GM19463 (cell line): Measurements from ENCODE around the gene ZDHHC11.

Experiments used
- ATAC-seq: cut with Tn5 transposase; IDR thresholded peaks from one replicate; pipeline ENCODE4 v1.9.1; 2021; ENCODE audit warnings: mild to moderate bottlenecking, moderate library complexity; ENCODE audit not compliant: unreplicated experiment

Gene ZDHHC11, protein sequence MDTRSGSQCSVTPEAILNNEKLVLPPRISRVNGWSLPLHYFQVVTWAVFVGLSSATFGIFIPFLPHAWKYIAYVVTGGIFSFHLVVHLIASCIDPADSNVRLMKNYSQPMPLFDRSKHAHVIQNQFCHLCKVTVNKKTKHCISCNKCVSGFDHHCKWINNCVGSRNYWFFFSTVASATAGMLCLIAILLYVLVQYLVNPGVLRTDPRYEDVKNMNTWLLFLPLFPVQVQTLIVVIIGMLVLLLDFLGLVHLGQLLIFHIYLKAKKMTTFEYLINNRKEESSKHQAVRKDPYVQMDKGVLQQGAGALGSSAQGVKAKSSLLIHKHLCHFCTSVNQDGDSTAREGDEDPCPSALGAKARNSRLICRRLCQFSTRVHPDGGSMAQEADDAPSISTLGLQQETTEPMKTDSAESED

DNA sequence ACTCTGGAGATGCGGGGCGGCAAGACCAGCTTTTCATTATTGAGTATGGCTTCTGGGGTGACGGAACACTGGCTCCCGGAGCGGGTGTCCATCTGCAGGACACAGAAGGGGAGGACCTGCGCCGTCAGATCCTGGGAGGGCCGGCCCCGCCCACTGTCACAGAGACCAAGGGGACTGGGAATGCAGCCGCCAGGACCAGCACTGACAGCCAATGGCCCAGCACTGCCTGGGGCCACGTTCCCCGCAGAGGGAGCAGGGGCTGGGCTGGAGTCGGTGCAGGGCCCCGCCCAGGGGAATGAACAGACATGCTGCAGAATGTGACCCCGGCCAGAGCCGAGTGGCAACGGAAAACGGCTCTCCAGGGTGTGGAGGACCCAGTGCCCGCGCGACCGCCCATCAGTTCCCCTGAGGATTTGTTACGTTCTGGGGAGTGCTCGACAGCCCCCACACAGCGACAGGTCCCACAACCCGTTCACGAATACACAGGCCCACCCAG is at the start of gene ZDHHC11:
ZDHHC11 (minus strand) TSS at position 476 of the 496 bp plus-strand sequence; CDS start at position 92, 384 bp downstream.
- no peak for ATAC-seq

- no peak for ATAC-seq
These were observed 42.9 kb upstream of the ZDHHC11 start for GRCh38 chr5:893711-894110.

DNA sequence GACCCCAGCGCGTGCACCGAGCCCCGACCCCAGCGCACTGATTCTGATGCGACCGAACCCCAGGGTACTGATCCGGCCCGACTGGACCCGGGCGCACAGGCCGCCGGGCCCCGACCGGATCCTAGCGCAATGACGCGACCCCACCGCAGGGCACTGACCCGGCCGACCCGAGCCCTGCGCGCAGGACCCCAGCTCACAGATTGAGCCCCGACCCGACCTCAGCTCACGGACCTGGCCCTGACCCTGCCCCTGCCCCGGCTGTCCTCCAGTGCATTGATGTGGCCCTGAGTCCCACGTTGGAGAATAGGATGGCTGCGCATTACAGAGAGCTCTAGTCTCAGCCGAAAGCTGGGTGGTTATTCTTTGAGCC is 42.3 kb upstream of the ZDHHC11 start:
- peak; percentile 13 for ATAC-seq

GRCh38 chr5:892394-893136 is 41.8 kb upstream of the ZDHHC11 start, which contains the start of the genes BRD9 and TRIP13:
Gene BRD9 (minus strand): TSS chr5:892801. CDS start chr5:892657, 144 bp downstream.
Gene TRIP13 (plus strand): TSS chr5:892884. CDS start chr5:892999, 115 bp downstream.
- ATAC-seq = peak; percentile 98

DNA sequence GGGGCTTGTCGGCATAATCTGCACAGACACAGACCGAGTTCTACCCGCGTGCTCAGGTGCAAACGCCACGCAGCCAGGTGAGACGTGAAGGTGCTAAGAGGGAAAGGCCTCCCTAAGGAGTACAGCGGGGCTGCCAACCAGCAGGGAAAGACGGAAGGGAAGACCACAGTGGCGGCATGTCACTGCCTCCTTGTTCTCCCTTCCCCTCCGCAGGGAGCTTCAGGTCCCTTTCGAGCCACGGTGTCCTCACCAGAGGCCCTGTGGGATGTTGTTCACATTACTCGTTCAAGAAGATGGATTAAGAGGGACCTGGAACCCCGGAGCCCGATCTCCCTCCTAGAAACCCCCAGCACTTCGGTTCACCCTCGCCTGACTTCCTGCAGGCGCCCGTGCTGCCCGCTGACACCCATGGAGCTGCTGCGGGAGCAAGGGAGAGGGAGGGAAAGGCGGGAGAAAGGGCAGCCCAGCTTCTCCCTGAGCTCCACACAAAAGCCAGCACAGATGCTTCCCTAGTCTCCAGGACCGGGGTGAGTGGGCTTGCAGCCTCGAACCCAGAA is 41.1 kb upstream of the ZDHHC11 start:
- no peak for ATAC-seq

DNA sequence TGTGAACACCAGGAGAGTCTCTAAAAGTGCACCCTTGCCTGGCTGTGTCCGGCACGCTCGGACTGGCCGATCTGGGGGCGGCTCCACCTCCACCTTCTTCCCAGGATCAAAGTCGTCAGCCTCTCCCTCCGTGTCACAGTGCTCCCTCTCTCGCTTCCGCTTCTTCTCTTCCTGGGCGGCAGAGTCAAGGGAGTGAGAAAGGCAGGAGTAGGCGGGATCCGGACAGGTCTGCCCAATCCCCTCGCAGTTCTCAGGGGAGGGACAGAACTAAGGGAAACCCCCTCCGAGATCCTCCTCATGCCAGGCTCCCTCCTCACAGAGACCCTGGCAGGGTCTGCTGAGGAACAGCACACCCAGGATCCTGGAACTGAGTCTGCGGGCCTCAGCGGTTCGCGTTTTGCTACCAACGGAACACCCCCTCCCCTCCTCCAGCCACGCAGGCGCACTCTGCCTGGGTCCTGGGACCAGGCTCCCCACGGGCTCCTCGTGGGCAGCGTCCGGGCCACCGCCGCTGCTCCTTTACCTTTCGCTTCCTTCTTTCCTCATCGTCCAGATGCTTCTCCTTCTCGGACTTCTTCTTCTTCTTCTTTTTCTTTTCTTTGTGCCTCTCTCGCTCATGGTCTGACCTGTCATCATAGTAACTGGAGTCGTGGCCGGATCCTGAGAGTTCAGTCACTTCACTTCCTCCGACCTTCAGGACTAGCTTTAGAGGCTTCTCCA is 40.5 kb upstream of the ZDHHC11 start:
- no peak for ATAC-seq

GRCh38 chr5:889075-889710 is 38.4 kb upstream of the ZDHHC11 start:
- no peak for ATAC-seq

GRCh38 chr5:888638-889035 is 37.9 kb upstream of the ZDHHC11 start:
- ATAC-seq = no peak

GRCh38 chr5:887947-888637 is 37.3 kb upstream of the ZDHHC11 start:
- no peak for ATAC-seq

DNA sequence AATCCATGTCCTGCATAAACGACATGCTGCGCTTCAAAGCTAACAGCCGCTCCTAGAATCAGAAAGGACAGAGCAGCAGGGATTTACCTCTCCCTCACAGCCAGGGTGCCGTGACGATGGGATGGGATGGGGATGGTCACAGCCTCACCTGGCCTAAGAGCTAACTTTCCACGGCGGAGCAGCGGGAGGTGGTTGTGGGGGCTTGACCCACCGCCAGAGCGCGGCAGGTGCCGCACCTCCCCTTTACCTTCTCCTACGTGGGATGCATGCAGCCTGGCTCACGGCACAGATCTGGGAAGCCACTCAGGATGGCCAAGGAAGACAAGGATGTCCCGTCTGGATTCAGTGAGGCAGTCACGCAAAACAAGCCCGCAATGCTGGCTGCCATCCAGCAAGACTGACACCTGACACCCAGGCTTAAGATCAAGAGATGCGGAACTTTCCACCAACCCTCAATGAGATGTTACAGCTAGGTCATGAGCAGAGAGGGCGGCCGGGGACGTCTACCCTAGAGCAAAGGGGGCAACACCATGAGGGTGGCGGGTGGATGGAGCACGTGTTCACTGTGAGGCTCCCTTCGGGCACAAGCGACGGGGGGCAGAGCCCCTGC is 36.0 kb upstream of the ZDHHC11 start:
- ATAC-seq = no peak

- no peak for ATAC-seq
These were observed 35.2 kb upstream of the ZDHHC11 start for GRCh38 chr5:886036-886435.

GRCh38 chr5:885529-885928 is 34.7 kb upstream of the ZDHHC11 start:
- no peak for ATAC-seq

DNA sequence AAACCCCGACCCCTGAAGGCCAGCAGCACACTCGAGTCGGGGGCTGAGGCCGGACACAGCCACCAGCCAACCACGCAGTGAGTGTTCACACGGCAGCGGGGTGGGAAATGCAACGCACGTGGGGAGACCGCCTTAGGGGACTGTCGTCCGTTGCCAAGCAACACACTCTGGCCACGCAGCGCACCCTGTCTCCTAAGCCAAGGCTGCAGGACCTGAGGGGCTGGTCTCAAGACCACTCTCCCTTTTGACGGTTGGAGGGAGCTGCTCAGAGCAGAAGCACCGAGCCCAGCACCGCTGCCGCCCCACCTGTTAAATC is 34.3 kb upstream of the ZDHHC11 start:
- ATAC-seq = no peak

- no peak for ATAC-seq
These were observed 33.8 kb upstream of the ZDHHC11 start for GRCh38 chr5:884345-885126.

- no peak for ATAC-seq
These were observed 32.8 kb upstream of the ZDHHC11 start for GRCh38 chr5:883475-884181.

DNA sequence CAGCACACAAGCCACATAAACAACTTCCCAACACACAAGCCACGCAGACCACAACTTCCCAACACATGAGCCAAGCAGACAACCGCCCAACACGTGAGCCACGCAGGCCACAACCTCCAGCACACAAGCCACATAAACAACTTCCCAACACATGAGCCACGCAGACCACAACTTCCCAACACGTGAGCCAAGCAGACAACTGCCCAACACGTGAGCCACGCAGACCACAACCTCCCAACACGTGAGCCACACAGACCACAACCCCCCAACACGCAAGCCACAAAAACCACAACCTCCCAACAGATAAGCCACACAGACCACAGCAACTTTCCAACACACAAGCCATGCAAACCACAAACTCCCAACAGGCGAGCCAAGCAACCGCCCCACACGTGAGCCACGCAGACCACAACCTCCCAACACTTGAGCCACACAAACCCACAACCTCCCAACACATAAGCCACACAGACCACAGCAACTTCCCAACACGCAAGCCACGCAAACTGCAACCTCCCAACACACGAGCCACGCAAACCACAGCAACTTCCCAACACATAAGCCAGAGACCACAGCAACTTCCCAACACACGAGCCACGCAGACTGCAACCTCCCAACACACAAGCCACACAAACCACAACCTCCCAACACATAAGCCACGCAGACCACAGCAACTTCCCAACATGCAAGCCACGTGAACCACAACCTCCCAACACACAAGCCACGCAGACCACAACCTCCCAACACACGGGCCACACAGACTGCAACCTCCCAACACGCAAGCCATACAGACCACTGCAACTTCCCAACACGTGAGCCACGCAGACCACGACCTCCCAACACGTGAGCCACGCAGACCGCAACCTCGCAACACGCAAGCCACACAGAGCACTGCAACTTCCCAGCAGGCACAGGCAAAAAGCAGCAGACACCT is 31.7 kb upstream of the ZDHHC11 start:
- no peak for ATAC-seq

DNA sequence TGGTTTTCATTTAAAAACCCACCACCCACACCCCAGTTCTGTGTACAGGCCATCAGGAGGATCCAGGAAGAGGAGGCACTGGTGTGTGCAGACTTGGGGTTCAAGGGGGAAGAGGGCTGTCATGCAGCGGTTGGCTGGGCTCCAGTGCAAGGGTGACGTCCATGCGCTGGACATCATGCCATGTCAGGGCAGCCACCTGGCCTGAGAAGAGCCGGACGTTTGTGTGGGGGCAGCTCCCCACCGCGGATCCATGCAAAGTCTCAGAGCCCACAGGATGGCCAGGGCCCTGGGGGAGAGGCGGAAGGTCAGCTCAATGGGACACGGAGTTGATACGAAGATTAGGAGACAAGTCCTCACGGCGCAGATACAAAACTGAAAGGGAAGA is 30.8 kb upstream of the ZDHHC11 start:
- no peak for ATAC-seq
